VCaP (cell line): Measurements from ENCODE around the gene FAM78A.
"Not testable (repeated sequence)": the region's sequence is repeated elsewhere in the genome, so short reads cannot be mapped to it uniquely, and the experiment has no call there.

Source experiments
- H3K27ac ChIP-seq: fragments of 450-650 bp; 2 replicates; pipeline ENCODE4 v1.5.1; 2017
- CTCF ChIP-seq: fragments of 450-650 bp; conservative IDR thresholded peaks from 2 replicates; pipeline ENCODE4 v1.5.1; 2017; ENCODE audit warnings: mild to moderate bottlenecking, moderate library complexity

FAM78A gene

GRCh38 chr9:131217331-131218031 is 58.8 kb downstream of the FAM78A start:
- no peak overlapping the region for H3K27ac ChIP-seq
- TF ChIP-seq CTCF, result no peak

DNA sequence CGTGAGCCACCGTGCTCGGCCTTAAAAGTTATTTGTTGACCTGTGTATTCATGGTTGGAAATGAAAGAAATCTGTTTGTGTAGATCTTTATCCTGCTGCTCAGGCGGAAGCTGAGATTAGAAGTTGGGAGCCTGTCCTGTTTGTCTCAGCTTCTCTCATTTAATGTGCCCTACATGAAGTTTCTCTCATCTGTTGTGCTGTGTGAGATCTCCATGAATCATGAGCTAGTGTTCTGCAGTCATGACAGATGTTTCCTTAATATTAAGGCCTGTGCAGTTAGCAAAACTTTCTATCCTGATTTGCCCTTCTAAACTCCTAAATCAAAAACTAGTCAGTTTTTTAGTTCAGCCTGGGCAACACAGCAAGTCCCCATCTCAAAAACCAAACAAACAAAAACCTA is 59.5 kb downstream of the FAM78A start:
- H3K27ac ChIP-seq, result no peak overlapping the region
- TF ChIP-seq CTCF, result no peak

GRCh38 chr9:131214876-131215275 is 61.4 kb downstream of the FAM78A start:
- no peak for TF ChIP-seq CTCF
- no peak overlapping the region for H3K27ac ChIP-seq

GRCh38 chr9:131214286-131214856 is 61.9 kb downstream of the FAM78A start:
- no peak for TF ChIP-seq CTCF
- no peak overlapping the region for H3K27ac ChIP-seq

DNA sequence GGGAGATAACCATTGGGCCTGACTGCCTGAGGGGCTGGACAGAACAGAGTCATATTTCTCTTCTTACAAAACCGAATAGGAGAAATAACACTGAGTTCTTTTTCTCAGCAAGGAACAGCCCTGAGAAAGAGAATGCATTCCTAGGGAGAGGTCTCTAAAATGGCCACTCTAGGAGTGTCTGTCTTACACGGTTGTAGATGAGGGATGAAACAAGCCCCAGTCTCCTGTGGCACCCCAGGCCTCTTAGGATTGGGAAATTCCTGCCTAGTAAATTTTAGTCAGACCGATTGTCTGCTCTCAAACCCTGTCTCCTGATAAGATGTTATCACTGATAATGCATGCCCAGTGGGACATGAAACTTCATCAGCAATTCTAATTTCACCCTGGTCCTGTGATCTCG is 64.4 kb downstream of the FAM78A start:
- H3K27ac ChIP-seq, result not testable (repeated sequence)
